ENCODE results near the gene ADIRF. TPM values are rescaled to one million over a fixed set of nuclear protein-coding genes. Genes with fewer than 3 reads are reported as not detected.

The ADIRF gene
- total RNA-seq, 1 donor from 2014 or later: not detected

GRCh38 chr10:86957471-86958115 lies 10.7 kb upstream of the ADIRF start, which contains the start of gene MMRN2:
Gene MMRN2, minus strand, starts transcription at chr10:86957615. Its CDS starts 74 bp downstream, at chr10:86957541.
- H3K27ac Mint-ChIP-seq (ENCODE audit: unreplicated experiment): no peak within 1 kb of the TSS
- DNase-seq (ENCODE audit: extremely low spot score, unreplicated experiment): no peak

GRCh38 chr10:86958116-86958900 lies 10.0 kb upstream of the ADIRF start, which contains the start of gene SNCG:
Gene SNCG, plus strand, starts transcription at chr10:86958599. Its CDS starts 99 bp downstream, at chr10:86958698.
- no peak within 1 kb of the TSS for H3K4me3 Mint-ChIP-seq (ENCODE audit: unreplicated experiment)

More at GRCh38 chr10:86957471-86958115, 10.7 kb upstream of the ADIRF start, which contains the start of gene MMRN2:
- no peaks in the 10 kb centered on the region for H3K36me3 Mint-ChIP-seq (ENCODE audit: unreplicated experiment)
- no peak within 1 kb of the TSS for H3K4me3 Mint-ChIP-seq (ENCODE audit: unreplicated experiment)
- H3K27me3 Mint-ChIP-seq (ENCODE audit: unreplicated experiment): no peaks in the 10 kb centered on the region
- TF ChIP-seq, protein P1, sequence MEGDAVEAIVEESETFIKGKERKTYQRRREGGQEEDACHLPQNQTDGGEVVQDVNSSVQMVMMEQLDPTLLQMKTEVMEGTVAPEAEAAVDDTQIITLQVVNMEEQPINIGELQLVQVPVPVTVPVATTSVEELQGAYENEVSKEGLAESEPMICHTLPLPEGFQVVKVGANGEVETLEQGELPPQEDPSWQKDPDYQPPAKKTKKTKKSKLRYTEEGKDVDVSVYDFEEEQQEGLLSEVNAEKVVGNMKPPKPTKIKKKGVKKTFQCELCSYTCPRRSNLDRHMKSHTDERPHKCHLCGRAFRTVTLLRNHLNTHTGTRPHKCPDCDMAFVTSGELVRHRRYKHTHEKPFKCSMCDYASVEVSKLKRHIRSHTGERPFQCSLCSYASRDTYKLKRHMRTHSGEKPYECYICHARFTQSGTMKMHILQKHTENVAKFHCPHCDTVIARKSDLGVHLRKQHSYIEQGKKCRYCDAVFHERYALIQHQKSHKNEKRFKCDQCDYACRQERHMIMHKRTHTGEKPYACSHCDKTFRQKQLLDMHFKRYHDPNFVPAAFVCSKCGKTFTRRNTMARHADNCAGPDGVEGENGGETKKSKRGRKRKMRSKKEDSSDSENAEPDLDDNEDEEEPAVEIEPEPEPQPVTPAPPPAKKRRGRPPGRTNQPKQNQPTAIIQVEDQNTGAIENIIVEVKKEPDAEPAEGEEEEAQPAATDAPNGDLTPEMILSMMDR (IDR thresholded peaks at IDR 0.05): no peak
- peaks cover 56% of the 10 kb centered on the region for H3K4me1 Mint-ChIP-seq (ENCODE audit: unreplicated experiment)
- H3K9me3 Mint-ChIP-seq (ENCODE audit: unreplicated experiment): no peaks in the 10 kb centered on the region

DNA sequence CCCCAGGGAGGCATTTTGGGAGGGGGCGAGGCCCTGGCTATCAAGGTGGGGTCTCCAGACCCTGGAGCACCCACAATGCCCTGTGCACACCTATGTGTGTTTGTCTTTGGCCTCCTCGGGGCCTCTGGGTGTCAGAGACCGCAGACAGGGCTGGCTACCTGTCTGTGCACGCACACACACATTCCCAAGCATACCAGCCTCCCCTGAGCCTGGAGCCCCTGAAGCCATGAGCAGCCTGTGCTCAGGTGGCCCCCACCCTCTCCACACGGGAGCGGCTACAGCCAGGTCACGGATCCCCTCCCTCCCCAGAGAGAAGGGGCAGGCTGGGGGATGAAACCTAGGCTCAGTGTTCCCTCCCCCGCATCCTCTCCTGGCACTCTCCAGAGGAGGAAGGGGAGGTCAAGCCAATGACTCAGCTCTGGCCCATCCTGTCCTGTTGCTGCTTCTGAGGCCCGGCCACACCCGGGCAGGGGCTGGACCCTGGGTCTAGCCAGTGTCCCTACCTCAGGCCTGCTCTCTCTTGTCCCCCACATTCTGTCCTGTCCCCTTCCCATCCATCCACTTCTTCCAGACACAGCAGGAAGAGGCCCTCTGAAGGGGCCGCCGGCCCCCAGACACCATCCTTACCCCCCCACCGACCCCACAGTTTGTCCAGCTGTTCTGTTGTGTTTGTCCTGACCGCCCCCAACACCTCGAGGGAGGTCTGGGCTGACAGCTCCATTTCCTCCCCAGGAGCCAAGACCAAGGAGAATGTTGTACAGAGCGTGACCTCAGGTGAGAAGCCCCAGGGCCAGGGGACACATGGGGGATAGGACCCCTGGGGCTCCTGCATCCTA lies 9.2 kb upstream of the ADIRF start:
- no peaks in the 10 kb centered on the region for H3K9me3 Mint-ChIP-seq (ENCODE audit: unreplicated experiment)
- no peaks in the 10 kb centered on the region for H3K27me3 Mint-ChIP-seq (ENCODE audit: unreplicated experiment)
- TF ChIP-seq, protein P1 (IDR thresholded peaks at IDR 0.05): no peak
- no peaks in the 10 kb centered on the region for H3K36me3 Mint-ChIP-seq (ENCODE audit: unreplicated experiment)
- H3K4me3 Mint-ChIP-seq (ENCODE audit: unreplicated experiment): no peak overlapping the region
- peaks cover 48% of the 10 kb centered on the region for H3K4me1 Mint-ChIP-seq (ENCODE audit: unreplicated experiment)
- DNase-seq (ENCODE audit: extremely low spot score, unreplicated experiment): no peak
- peak overlapping the region; percentile 75 for H3K27ac Mint-ChIP-seq (ENCODE audit: unreplicated experiment)

More at GRCh38 chr10:86958116-86958900, 10.0 kb upstream of the ADIRF start, which contains the start of gene SNCG:
- peaks cover 56% of the 10 kb centered on the region for H3K4me1 Mint-ChIP-seq (ENCODE audit: unreplicated experiment)
- H3K36me3 Mint-ChIP-seq (ENCODE audit: unreplicated experiment): no peaks in the 10 kb centered on the region
- DNase-seq (ENCODE audit: extremely low spot score, unreplicated experiment): no peak
- no peaks in the 10 kb centered on the region for H3K27me3 Mint-ChIP-seq (ENCODE audit: unreplicated experiment)
- H3K27ac Mint-ChIP-seq (ENCODE audit: unreplicated experiment): peak within 1 kb of the TSS; percentile 75
- no peaks in the 10 kb centered on the region for H3K9me3 Mint-ChIP-seq (ENCODE audit: unreplicated experiment)
- TF ChIP-seq, protein P1 (IDR thresholded peaks at IDR 0.05): no peak

GRCh38 chr10:86959737-86960002 lies 8.6 kb upstream of the ADIRF start:
- Mint-ChIP-seq H3K9me3 (ENCODE audit: unreplicated experiment) (no peaks in the 10 kb centered on the region), H3K27me3 (ENCODE audit: unreplicated experiment) (no peaks in the 10 kb centered on the region), H3K36me3 (ENCODE audit: unreplicated experiment) (no peaks in the 10 kb centered on the region), H3K27ac (ENCODE audit: unreplicated experiment) (no peak overlapping the region), H3K4me1 (ENCODE audit: unreplicated experiment) (peaks cover 42% of the 10 kb centered on the region), H3K4me3 (ENCODE audit: unreplicated experiment) (no peak overlapping the region)
- TF ChIP-seq, protein P1 (IDR thresholded peaks at IDR 0.05): no peak
- no peak for DNase-seq (ENCODE audit: extremely low spot score, unreplicated experiment)
